HG02763 (cell line): ENCODE measurements around the gene SH3YL1.

Experiments
- ATAC-seq: cut with Tn5 transposase; IDR thresholded peaks from one replicate; pipeline ENCODE4 v1.9.1; 2021; ENCODE audit warnings: mild to moderate bottlenecking, moderate library complexity; ENCODE audit not compliant: unreplicated experiment

Gene SH3YL1

DNA sequence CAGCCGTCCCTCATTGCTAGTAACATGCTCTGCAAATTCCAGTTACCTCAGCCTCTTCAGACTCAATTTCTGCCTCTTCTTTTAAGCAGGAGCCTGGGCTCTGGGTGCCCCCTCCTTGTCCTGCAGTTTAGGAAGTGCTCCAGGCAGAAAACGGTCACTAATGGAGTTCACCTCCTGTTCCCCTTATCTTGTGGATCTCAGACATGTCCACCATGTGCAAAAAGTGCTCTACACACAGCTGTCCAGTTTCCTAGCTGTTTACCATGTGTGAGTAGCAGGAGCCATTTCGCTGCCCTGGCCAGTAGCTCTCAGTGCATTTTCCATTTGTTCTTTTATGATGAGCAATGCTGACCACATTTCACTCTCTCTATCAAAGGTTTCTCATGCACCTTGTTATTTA, 4.9 kb downstream of the SH3YL1 start:
- no peak for ATAC-seq

DNA sequence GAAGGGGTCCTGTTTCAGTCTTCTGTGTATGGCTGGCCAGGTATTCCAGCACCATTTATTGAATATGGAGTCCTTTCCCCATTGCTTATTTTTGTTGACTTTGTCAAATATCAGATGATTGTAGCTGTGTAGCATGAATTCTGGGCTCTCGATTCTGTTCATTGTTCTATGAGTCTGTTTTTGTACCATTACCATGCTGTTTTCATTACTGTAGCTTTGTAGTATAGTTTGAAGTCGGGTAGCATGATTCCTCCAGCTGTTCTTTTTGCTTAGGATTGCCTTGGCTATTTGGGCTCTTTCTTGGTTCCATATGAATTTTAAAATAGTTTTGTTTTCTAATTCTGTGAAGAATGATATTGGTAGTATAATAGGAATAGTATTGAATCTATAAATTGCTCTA, 6.0 kb downstream of the SH3YL1 start:
- ATAC-seq = no peak

DNA sequence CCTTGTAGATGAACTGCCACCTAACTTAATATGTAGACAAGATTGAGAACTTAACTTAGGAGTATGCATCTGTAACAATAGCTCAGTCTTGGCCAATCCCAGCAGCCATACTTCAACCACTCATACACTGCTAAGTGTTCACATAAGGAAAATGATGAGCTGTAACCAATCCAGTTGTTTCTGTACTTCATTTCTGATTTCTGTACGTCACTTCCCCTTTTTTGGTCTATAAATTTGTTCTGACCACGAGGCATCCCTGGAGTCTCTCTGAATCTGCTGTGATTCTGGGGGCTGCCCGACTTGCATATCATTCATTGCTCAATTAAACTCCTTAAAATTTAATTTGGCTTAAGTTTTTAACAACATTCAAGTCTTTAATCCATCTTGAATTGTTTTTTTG, 6.4 kb downstream of the SH3YL1 start:
- ATAC-seq = no peak

DNA sequence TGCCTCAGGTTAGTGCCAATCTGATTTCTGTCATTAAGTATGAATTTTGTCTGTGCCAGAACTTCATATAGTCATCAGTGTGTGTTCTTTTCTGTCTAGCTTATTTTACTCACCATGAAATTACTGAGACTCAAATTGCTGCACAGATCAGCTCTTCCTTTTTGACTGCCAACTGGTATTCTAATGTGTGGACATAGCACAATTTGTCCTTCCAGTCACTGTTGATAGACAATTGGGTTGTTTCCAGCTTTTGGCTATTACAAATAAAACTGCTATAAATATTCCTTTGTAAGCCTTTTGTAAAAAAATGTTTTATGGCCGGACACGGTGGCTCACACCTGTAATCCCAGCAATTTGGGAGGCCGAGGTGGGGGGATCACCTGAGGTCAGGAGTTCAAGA, 7.7 kb downstream of the SH3YL1 start:
- ATAC-seq = no peak

DNA sequence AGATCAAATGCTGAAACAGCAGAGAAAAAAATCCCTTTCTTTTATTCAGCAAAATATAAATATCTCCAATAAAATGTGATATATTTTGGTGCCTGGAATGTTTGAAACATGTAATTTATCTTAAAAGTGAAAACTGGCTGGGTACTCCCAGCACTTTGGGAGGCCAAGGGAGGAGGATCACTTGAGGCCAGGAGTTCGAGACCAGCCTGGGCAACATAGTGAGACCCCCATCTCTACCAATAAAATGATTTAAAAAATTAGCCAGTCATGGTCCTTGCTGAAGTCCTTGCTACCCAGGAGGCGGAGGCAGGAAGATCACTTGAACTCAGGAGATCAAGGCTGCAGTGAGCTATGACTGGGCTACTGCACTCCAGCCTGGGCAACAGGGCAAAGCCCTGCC, 8.6 kb downstream of the SH3YL1 start:
- no peak for ATAC-seq

DNA sequence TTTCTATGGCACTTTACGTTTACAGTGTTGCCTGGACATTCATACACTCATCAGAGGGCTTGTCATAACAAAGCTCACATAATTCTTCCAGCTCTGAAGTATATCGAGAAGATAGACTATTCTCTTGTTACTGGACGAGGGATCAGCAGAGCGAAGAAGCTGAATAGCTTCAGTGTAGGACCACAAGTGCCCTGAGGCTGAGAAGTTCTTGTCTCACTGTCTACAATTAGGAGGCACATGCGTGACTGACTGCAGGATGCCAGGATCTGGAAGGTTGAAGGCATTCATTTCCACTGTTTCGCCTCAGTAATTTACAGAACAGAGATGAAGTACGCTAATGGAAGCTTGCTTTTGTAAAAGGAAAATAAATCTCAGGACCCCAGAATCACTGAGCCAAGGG, 9.6 kb downstream of the SH3YL1 start:
- ATAC-seq = no peak

DNA sequence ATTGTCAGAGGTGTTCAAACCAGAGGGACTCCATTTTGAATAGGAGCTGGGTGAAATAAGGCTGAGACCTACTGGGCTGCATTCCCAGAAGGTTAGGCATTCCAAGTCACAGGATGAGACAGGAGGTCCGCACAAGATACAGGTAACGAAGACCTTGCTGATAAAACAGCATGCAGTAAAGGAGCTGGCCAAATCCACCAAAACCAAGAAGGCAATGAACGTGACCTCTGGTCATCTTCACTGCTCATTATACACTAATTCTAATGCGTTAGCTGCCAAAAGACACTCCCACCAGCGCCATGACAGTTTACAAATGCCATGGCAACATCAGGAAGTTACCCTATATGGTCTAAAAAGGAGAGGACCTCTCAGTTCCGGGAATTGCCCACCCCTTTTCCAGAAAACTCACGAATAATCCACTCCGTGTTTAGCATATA, 10.6 kb downstream of the SH3YL1 start:
- ATAC-seq = no peak

DNA sequence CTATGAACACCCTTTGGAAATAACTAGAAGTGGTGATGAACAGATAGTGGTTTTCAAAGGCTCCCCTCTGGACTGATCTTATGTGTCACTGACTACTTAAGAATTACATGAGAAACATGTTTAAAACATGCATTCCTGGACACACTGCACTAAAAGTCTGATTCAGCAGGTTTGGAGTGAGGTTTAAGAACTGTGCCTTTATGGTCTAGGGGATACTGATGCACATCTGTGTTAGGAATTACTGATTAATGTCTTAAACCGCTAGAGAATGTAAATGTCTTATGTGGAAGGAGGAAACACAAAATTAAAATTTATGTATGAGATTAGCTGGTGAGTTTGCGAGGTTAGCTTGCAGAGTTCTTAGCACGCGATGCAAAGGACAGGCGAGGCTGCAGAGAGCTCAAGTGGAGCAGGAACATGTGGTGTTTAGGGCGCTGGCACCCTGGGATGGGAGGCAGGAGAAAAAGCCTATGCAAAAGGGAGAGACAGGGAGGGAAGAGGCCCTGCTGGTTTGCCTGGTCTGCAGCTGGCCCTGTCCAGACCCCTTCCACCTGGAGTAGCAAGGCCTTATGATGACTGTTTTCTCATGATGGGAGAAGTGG, 11.7 kb downstream of the SH3YL1 start:
- no peak for ATAC-seq

DNA sequence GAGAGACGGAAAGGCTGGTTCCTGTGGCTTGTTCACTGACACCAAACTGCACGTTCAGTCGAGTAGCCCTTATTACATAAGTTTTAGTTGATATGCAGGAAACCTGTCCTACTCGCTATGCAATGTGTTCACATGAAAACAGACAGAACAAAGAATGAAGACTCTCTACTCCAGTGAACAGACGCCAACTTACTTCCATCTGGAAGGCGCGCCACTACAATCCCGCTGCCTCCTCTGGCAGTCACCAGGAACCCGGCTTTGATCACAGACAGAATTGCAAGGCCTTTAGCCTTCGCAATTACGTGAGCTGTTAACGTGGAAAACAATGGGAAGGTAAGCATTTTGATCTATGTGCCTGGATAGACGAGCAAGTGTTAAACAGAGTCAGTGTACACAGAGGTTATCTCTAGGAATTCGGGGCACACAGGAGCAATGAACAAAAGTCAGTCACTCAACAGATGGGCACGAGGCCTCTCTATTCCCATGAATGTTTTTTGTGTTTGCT, 14.2 kb downstream of the SH3YL1 start:
- no peak for ATAC-seq

DNA sequence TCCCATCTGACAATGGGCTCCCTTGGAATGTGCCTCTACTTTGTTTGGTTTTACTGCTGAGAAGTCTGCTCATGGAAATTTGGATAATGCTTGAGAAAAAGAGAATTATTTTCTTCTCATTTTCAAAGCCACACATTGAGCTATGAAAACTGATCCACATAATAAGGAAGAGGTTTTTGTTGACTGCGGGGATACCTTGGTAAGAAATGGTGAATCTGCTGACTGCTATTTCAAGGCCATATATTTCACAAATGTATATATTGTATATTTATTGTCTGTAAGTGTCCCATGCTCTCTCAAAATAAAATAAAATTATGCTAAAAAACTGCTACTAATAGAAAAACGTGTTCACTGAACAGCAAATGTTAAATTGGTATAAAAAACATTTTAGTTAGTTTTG, 15.1 kb downstream of the SH3YL1 start:
- ATAC-seq = no peak

DNA sequence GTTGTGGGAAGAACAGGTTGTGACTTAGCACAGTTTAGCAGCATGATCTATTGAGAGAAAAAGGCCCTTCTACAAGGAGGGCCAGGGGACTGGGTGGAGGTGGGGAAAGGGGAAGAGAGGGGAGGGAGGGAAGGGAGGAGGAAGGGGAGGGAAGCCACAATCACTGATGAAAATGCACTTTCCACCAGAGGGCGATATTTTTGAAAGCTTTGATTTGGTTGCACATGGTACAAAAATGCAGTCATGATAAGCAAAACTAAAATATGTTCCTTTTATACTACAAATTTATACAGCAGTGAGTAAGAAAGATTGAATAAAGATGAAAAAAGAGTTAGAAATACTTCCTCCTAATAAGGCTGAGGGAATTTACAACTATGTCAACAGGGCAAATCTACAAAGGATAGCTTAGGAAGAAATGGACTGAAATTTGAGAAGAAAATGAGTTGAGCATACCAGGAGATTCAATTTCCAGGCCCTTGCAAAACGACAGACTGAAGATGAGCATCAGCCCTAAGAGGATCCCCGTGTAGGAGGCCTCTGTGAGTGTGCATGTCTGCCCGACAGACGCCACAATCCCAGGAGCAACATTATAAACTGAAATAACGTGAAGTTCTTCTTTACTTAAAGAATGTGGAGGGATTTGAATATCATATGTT, 17.2 kb downstream of the SH3YL1 start:
- ATAC-seq = no peak

DNA sequence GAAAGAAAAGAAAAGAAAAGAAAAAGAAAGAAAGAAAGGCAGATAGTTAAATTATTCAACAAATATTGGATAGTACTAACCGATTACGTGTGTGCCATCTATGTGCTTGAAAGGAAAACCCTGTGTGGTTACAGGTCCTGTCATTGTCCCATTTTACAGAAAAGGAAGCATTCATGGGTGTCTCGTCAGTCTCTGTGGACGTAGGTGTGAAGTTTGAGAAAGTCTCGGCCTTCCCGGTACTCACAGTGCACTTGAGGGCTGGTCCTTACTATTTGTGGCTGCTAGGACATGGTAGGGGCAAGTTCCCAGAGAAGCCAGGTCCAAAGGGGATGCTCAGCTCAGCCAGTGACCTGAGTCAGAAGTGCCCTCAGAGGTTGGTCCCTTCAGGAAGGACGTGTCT, 19.3 kb downstream of the SH3YL1 start:
- no peak for ATAC-seq

DNA sequence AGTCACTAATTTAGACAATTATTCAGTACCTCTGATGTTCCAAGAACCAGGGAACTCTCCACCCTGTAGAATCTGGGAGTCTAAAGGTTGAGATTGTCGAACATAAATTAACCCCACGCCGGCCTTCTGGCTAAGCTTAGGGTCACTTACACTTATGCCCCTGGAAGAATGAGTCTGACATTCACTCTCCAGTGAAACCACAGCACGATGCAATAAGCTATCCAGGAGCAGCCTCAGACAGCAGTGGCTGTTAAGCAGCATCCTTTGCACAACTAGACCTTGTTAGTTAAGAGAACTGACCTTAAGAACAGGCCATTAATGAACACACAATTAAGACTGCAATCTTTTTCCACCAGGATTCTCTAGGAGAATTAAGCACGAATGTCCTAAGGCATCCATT, 25.0 kb downstream of the SH3YL1 start:
- ATAC-seq = no peak

DNA sequence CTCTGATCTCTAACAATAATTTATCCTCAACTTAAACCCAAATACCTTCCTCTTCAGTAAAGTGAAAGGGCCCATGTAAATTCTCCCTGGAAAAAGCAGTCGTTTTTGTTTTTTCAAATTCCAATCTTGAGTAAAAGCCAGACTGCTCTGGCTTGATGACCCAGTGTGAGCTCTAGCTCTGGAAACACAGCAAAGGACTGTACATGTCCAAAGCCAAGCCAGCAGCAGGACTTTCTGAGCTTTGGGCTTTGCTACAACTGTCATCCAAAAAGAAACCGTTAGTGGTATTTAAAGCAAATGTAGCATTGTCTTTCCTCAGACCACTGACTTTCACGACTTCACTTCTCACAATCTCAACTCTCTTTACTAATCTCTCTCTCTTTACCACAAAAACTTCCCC, 25.4 kb downstream of the SH3YL1 start:
- ATAC-seq = no peak

DNA sequence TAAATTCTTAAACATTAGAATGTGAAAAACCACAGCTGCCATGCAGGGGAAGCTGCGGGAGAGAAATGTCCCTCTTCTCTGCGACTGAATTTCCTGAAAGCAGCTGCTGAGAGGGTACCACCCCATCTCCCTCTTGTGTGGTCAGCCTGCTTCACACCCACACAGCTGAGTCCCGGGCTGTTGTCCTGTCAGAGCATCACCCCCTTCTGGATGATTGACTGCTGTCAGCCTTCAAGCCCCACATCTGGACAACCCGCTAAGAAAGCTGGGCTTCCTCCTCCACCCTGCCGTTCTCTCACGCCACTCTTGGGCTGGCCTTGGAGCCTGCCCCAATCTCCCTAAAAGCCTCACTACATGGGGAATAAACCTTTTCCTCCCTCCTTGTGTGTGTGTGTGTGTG, 26.0 kb downstream of the SH3YL1 start:
- no peak for ATAC-seq

DNA sequence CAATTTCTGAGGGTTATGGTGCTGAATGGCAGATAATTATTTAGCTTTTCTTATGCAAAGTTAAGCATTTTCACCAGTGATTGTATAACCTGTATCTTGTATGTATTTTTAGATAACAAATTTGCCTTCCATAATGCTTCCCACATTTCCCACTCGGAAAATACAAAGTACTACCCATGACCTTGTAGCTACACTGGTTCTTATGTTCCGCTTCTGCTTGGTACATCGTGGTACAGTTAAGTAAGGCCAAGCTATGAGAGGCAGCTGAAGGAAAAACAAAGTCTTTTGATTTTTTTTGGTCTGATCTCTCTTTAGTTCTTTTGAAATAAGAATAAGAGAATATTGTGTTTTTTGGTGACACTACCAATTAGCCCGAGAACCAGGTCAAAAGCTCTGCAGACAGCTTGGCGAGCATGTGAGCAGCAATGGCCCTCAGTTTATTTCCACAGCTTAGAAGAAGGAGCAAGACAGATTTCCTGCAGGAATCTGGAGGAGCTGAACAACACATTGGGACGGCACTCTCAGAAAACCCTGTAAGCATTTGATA, 26.8 kb downstream of the SH3YL1 start:
- no peak for ATAC-seq

DNA sequence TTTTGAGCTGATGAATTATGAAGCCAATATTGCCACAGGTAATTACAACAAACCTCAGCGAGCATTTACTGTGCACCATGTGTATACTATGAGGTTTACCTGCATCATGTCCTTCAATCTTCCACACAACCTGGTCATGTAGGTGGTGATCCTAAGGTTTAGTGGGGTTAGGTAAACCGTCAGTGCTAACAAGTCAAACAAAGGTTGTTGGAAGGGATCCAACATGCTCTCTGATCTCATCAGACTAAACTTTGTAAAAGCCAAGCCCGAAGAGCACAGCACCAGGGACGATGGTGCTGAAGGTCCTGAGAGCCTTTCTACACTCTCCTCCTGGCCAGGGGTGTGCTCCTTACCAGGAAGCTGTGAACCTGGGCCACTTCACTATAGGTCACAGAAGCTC, 29.4 kb downstream of the SH3YL1 start:
- no peak for ATAC-seq

DNA sequence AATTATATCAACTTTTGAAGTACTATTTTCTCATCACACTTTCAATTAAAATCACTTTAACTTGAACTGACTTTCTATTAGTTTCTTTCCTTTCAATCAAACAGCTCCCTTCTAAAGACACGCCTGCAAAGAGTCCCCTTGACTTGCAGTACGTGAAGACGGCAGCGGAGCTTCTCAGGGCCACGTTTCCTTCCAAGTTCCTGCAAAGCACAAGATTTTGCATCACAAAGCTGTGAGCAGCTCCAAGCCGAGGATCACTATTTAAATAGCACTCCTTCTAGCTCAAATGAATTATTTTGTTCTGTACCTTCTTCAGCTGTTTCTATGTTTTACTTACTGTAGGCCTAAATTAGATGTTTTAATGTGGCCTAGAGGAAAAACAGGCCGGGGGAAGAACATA, 30.8 kb downstream of the SH3YL1 start:
- no peak for ATAC-seq

DNA sequence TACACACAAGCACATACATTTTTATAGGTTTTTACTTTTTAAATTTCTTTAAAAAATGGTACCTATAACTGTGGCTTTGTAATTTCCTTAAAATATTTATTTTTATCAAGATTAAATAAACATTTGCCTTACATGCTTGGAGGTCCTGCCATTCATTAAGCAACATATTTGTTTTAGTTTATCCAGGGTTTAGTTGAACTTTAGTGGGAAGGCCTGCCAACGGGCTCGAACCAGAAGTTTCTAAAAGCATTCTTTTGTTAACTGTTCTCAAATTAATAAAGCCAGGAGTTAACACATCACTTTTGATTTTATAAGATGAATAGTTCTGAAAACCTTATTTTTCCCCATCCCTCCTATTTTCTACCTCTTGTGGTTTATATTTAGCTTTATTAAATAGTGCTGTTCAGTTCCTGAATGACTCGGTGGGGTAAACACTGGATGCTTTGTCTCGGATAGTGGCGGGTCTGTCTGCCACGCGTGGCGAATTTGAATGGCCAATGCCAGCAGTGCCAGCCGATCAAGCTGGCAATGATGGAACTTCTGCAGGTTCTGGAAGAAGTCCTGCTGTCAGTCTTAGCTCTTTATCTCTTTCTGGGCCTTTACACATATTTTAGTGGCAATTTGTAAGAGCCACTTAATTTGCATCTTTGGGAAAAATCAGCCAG, 32.2 kb downstream of the SH3YL1 start:
- ATAC-seq = no peak

DNA sequence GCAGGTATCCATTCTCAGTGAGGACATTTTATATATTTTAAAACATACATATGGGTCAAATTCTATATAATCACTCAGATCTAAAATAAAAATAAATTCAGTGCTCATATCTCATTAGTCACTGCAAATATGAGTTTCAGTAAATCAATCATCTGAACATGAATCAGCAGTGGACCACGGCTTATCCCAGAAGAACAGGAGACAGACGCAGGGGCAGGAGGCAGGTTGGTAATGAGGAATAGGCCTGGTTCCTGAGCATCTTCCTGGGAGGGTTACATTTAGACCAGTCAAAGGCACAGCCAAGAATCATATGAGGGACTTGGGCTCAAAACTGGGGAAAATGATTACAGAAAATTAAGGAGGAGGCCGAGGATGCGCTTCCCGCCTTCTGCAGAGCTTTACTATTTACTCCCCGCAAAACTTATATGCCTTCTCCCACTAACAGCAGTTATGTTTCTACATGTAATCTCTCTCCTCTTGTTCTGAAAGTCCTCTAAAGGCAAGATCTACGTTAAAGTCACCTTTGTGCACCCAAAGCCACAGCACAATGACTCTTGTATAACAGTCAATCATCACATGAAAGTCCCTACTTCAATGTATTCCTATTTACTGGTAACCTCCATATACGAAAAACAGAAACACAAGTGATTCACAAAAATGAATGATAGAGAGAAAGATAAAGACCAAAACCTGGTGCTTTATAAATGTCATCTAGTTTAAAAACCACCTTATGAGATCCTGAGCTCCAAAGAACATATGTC, 35.1 kb downstream of the SH3YL1 start:
- no peak for ATAC-seq

DNA sequence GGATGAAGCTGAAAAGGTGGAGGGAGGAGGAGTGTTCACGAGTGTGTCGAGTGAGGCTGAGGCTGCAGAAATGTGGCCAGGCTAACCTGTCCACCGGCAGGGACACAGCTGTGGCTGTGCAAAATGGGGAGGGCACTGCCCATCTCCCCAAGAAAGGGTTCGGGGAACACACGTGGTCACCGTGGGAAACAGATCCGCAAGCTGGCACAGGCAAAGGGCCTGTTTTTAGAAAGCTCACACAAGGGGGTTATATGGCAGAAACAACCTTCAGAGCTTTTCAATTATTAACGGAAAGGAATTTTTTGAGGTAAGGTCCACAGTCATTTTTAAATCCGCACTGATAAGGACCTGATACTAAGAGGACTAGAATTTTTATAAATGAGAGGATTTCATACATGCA, 35.7 kb downstream of the SH3YL1 start:
- no peak for ATAC-seq
